NCI-H2227 (cell line): Measurements from ENCODE around the gene CHST9.
"Not testable (repeated sequence)": the region's sequence is repeated elsewhere in the genome, so short reads cannot be mapped to it uniquely, and the experiment has no call there.

ENCODE experiments used
- DNase-seq: peaks from one replicate; lab custom pipeline; 2025; ENCODE audit not compliant: unreplicated experiment; lab: John Stamatoyannopoulos, UW

The CHST9 gene

DNA sequence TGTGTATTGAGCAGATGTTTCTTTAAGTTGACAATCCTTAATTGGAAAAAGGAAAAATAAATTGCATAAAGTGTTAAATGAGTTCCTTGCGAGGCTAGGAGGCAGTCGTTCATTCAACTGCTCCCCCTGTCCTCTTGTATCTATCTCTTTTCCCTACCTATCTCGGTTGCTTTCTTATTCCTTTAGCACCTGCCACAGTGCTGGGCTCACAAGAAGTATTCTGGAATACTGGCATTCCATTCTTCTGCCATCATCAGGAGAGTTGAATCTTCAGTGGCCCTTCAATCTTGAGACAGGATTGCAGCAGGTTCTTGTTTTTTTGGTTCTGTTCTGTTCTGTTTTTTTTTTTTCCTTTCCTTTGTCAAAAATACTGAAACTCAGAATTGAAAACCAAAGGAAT is 176.5 kb downstream of the CHST9 start:
- no peak for DNase-seq

DNA sequence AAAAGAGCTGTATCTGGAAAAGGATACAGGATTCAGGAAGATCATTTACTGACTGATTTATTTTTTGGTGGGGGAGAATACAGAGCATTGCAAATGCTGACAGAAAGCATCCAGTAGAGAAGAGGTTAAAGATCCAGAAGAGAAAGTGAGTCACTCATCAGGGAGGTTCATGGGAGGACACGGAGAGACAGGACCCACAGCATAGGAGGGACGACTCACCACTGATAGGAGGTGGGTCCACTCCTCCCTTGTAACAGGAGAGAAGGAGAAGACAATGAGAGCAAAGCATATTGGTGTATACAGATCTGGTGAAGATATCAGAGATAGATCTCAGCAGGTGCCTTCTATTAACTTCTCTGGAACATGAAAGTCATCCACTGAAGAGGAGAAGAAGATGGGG is 177.2 kb downstream of the CHST9 start:
- no peak for DNase-seq

DNA sequence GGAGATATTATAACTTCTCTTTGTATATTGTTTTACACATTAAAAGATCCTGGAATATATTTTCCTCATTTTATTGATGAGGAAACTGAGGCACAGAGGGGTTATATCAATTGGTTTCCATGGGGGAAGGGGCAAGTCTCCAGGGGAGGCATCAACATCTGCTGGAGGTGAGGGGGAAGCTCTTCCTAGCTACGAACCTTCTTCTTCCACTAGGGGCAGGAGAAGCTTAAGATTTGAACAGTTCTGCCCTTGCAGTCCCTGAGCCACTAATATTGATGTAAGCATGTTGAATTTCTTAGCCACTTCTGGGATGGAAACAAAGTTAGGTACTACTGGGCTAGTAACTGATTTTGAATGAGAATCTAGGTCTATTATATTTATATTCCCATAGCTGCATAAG is 179.5 kb downstream of the CHST9 start:
- DNase-seq, result no peak

DNA sequence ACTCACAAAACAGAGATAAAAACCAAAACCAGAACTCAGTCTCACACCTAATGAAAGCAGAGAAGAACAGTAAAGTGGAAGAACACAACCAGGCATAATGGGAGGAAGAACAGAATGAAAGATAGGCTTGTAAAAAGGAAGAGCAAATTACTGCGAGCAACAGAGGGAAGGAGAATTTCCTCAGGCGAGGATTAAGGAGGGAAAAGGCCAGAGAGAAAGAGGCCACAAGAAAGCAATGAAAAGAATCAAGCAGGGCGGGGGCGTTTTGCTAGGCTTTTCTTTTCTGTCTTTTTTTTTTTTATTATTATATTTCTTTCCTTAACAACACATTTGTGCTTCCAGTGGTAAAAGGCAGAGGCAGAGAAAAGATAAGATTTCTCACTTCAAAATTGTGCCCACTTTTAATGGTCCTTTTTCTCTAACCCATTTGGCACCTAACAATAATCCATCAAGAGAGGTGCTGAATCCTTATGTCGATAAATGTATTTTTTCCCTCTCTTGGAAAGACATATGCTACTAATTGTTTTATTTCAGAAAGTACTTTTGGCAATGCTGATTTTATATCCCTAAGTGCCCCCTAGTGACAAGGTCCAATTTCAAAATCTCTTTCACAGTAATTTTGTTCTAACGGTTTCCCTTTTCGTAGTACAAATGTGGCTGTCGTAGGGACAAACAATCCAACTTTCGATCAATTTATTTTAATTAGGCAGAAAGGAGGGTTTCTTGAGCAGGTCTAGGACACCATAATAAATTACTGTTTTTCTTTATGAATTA is 180.9 kb downstream of the CHST9 start:
- no peak for DNase-seq

DNA sequence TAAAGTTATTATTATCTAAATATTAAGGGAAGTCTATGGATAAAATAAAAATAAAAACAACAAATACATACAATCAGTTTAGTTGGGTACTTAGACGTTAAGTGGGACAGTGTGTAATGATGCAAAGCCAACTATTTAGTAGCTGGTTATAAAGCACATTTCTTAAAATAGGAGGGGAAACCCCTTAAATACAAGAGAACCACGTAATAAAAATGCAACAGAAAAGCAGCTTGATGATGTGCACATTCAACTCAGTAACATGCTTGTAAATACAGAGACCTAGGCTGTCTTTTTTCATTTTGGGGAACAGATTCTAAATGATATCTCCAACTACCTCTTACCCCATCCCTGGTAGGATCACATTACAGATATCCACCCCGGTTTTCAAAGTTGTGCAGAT is 185.3 kb downstream of the CHST9 start:
- no peak for DNase-seq

DNA sequence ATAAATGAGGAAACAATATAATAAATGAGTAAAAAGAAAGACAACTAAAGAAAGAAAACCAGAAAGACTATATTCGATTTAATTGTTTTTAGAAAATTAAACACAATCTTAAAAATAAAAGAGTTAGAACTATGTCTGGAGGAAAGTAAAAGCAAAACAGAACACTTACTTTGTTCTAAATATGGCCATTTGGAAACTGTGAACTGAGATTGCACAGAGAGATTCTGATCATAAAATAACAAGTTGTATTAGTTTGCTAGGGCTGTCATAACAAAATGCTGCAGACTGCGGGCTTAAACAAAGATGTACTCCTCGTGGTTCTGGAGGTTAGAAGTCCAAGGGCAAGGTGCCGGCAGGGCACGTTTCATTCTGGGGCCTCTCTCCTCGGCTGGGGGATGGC is 191.5 kb downstream of the CHST9 start:
- no peak for DNase-seq

DNA sequence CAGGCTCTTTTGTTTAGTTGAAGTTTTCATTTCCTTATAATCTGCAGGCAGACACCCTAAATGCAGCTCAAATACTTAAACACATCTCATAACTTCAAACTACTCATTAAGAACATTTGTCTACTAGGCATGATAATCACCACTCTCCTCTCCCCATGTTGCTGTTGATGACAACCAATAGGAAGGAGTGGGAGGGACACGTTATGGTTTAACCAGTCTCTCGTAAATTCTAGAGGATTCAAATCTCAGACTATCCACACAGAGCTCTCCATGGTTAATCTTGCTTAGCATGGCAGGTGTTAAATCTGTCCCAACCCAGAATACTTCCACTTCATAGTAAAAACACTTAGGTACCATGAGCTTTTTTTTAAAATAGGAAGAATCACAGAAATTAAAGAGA is 192.2 kb downstream of the CHST9 start:
- DNase-seq, result no peak

DNA sequence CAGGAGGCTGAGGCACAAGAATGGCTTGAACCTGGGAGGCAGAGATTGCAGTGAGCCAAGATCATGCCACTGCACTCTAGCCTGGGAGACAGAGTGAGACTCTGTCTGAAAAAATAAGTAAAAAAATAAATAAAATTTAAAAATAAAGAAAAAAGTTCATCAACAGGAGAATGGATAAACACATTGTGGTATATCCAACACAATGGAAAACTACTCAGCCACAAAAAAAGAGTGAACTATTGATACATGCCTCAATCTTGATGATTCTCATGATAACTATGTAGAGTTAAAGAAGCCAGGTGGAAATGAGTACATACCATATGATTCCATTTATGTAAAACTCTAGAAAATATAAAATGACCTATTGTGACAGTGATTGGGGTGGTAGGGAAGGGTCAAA is 195.3 kb downstream of the CHST9 start:
- no peak for DNase-seq

DNA sequence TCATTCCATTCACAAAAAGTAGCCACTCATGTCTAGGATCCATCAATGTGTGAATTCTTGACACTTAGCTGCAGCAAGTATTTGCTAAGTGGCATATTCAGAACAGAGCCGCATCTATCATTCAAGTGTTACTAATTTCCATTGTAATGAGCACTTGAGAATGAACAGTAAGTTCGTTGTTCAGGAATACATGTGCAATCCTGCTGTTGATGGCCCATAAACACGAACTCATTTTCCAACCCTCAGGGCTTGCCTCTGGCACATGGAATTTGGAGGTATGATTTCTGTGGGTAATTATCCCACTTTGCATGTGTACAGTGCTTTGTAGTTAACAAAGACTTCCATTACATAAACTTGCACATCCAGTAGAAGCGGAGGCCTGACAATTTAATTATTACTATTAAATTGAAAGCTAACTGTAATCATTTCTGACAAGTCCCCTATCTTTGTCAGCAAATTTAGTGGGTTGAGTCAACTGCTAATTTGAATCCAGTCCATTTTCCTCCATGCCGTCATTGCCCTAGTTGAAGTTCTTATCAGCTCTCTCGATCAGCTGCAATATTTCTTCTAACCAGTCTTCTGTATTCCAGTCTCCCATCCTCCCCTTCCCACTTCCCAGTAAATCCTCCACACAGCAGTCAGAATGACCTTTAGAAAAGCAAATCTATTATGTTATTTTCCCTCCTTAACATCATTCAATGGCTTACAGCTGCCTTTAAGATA is 203.6 kb downstream of the CHST9 start:
- no peak for DNase-seq

DNA sequence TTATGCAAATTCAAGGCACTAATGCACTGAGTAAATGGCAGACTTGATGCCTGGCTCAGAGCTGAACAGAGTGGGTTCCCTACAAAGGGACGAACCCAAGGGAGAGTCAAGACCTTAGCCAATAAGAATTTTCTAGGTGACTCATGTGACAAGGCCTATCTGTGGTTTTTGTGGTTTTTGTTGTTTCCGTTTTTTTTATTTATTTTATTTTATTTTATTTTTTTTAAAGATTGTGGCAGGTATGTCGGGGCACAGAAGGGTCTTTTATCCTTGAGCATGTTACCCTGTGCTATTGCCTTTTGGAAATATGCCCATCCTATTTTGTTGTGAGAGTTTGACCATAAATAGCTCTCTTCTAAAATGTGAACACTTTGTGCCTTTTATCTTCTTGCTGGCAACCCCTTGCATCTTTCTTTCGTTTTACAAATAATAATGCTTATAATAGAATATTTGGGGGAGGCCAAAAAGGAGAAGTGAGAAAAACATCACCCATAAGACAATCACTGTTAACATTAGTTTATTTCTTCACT is 206.2 kb downstream of the CHST9 start:
- no peak for DNase-seq

DNA sequence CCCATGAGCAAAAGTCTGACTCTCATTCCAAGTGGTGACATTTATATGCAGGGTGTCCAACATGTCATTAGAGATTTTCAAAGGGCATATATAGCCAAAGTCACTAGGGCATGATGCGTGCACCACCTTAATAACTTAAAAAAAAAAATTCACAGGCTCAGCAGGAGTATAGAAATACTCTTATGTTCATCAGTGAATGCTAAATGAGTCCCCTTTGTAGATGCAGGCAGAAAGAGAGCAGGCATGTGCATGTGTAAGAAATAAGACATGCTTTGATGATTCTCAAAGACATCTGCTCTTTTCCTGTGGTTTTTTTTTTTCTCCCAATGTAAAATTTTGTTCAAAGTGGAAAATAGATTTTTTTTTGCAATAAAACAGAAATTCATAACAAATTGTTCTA is 207.3 kb downstream of the CHST9 start:
- DNase-seq, result no peak

DNA sequence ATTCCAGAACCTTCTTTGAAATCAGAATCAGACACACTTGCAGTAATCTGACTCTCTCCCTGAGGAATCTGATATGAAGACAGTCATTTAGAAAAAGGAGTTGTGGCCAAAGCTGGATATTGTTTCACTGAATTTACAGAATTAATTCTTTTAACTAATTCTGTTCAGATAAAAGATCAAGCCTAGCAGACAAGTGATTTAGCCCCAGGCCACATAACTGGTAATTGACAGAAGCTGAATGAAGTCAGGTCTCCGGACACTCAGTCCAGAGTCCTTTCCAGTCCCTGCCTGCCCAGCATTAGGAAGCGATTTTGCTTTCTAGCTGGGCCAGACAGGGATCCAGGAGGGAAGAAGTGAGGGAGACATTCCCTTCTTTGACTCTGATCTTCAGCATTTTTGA is 208.9 kb downstream of the CHST9 start:
- no peak for DNase-seq

DNA sequence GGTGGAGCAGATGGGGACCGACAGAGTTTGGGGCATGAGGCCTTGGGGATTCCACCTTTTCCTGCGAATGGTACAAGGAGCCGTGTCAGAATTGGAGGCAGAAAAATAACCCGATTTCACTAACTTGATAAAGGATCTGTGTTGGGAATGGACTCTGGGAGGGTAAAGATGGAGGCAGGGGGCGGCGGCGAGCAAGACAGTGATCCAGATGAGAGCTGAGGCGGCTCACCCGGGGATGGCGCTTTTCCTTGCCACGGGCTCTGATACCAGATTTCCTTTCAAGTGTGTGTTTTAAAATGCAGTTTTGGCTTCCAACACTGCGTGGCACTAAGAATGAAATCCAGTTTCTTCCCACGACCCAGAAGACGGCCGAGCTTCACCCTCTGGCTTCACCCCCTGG is 212.6 kb downstream of the CHST9 start:
- not testable (repeated sequence) for DNase-seq

DNA sequence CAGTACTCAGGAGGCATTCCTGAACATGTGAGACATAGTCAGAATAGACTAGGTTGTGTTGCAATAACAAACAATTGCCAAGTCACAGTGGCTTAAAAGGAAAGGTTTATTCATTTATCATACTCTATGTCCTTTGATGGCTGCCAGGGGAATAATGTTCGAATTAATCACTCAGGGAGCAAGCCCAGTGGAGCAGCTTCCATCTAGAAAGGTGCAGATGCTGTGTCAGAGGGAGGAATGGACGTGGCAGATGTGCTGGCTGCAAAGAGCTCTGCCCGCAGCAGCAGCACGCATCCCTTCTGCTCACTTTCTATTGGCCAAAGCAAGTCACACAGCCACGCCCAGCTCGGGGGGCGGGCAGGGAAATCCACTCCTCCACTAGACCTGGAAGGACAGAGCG is 213.7 kb downstream of the CHST9 start:
- no peak for DNase-seq

DNA sequence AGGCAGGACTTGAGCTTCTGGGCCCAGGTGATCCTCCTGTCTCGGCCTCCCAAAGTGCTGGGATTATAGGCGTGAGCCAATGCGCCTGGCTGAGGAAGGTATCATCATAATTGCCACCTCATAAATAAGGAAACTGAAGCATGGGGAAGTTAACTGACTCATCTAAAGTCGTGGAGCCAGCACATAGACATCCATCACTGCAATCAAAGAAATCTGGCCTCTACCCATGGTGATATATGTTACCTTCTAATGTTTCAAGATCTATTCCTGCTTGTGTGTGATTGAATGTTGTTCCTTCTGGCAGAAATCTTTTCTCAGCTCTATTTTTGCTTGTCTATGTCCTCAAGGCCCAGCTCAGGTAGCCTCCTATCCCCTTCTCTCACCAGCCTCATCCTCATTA is 214.5 kb downstream of the CHST9 start:
- no peak for DNase-seq

DNA sequence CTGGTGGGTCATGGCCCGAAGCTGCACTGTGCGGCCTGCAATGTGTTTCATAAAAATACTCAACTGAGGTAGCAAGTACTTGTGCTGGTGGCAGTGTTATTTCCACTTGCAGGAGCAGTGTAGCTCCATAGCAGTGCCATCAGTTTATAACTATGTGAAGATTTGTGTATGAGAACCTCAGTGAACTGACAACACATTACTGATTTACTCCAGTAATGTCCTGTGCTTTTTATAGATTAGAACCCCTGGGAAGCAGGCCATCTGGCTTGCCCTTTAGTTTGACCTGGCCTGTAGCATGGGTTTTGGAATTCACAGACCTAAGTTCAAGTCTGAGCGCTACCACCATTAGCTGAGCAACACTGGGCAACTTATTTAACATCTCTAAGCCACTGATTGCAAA is 219.9 kb downstream of the CHST9 start:
- DNase-seq, result no peak

DNA sequence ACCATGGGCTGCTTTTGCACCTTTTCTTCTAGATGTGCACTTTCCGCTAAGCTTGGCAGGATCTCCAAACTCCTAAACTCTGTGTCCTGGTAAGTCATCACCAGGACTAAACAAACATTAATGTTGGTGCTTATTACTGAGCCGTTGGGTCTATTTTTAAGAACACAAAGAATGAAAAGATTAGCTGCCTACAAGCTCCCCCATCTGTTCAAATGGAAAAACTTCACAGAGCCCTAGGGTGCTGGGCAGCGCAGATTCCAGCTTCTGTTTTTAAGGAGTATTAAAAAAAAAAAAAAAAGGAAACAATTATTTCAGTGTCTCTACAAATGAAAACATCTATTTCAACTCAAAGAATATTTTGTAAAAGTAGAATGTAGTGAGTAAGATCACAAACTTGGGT is 221.8 kb downstream of the CHST9 start:
- no peak for DNase-seq

DNA sequence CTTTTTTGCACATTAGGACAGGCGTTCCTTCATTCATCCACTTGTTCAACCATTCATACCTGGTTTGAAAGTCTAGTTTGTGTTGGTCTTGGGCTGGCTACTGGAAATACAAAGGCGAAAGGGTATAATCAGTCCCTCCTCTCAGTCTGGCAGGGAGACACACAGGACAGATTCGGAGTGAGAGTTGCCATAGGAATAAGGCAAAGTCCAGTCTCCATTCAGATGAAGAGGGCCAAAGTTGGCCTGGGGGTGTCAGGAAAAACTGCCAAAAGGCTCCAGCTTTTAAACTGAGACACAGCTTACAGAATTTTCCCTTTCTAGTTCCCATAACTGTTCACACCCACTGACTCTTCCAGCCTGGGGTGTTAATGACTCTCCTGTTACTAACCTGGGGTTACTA is 223.3 kb downstream of the CHST9 start:
- no peak for DNase-seq

DNA sequence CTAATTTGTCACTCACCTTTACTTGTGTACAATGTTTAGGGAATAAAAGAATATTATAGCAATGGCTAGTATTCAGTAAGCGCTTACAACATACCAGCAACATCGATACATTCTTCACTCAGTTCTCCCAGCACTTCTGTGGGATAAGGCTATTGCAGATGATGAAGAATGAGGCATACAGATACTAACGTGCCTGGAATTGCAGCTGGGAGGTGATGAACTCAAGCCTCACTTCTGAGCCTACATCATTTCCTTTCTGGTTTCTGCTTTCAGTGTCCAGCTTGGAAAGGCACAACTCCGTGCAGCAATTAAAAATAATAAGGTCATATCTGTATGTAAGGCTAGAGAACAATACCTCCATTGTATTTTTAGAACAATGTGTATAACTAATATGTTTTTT is 224.2 kb downstream of the CHST9 start:
- no peak for DNase-seq

DNA sequence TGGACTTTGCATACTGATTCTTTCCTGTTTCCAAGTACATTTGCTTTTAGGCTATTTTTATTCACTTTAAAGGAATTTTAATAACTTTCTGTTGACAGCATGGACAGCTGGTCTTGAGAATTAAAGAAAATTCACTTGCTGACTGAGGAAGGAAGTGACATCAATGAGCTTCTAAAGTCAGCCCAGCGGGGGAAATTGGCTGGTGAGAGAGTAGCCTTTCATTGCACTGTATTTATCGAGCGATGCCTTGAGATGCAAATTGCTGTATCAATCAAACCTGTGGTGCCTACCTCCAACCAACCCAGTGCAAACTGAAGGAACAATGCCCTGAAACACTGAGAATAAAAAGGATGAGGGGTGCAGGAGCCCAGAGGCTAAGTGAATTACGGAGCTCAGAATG is 228.2 kb downstream of the CHST9 start:
- DNase-seq, result no peak

DNA sequence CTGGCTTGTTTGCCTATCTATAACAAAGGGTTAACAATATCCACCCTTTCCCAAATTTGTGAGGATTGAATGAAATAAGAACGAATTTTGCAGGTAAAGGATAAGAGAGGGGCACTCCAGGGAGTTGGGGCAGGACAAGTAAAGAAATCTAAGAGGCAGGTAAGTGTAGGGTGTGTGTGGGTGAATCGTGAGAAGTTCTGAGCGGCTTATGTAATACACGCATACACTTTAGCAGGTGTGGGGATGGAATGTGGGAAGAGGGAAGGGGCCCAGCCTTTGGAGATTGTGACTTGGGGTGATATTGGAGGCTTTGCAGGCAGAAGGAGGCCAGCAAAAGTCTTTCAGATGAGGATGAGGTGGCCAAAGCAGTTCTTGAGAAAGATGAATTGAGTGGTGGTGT is 236.4 kb downstream of the CHST9 start:
- DNase-seq, result no peak

DNA sequence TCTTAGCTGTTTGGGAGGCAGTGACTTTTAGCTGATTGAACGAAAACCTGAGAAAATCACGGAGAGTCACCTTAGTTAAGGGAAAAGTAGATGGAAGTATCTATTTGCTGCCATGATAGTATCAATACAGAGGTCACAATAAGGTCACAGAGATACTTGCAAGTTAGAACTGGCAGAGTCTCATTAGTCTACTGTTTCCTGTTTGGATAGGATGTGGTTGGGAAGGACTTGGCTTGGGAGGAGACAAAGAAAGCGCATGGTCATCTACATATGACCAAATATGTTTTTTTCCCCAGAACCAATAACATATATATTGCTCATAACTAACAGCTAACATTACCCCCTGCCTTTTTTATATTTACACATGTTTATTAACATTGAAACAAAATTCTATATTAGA is 241.2 kb downstream of the CHST9 start:
- no peak for DNase-seq

DNA sequence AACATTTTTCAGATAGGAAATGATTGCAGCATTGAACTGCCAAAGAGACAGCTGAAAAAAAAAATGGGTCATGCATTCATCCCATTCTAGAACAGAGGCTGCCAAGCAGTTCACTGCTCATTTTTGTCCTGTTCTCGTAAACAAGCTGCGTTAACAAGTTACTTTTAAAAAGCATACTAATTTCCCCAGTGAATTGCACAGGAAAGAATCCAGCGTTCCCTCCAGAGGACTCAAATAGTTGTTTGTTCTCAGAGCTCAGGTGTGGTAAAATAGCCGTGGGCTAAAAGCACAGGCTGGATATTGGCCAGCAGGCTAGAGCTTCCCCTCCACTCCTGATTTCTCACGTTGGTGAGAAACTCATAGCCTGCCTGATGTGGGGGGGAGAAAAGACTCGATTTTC is 243.5 kb downstream of the CHST9 start:
- DNase-seq, result no peak
